HepG2 (cell line): ENCODE data around the gene TNFRSF6B. TPM values are rescaled to one million over a fixed set of nuclear protein-coding genes. Genes with fewer than 3 reads are reported as not detected.
A peak's percentile ranks its signal among the peaks of the same experiment; 100 is the strongest.

Experiments
- BCLAF1 ChIP-seq: fragments of 450-650 bp; IDR thresholded peaks from 2 replicates; pipeline ENCODE4 v1.6.1; 2017; ENCODE audit warnings: mild to moderate bottlenecking
- CCAR2 ChIP-seq: fragments of 200-400 bp; formaldehyde crosslinking; optimal IDR thresholded peaks from 2 replicates; pipeline ENCODE3; 2018; ENCODE audit warnings: low read depth, mild to moderate bottlenecking, low read length, moderate library complexity
- JARID2 ChIP-seq: sonication (generic); formaldehyde crosslinking; IDR thresholded peaks from 2 replicates; pipeline ENCODE4 v1.8.1; 2023; ENCODE audit warnings: missing genetic modification reagents, inconsistent platforms; ENCODE audit not compliant: insufficient replicate concordance
- JUNB ChIP-seq: sonication (generic); formaldehyde crosslinking; IDR thresholded peaks from 2 replicates; pipeline ENCODE4 v1.8.0; 2022; ENCODE audit warnings: missing genetic modification reagents, mild to moderate bottlenecking, borderline replicate concordance
- MIER2 ChIP-seq: IDR thresholded peaks from 2 replicates; pipeline ENCODE4 v1.6.1; 2016; ENCODE audit warnings: missing biosample characterization, missing genetic modification reagents
- NAIF1 ChIP-seq: sonication (generic); formaldehyde crosslinking; IDR thresholded peaks from 2 replicates; pipeline ENCODE4 v1.5.0; 2020; ENCODE audit warnings: mild to moderate bottlenecking, missing genetic modification reagents, borderline replicate concordance
- NCOR1 ChIP-seq: fragments of 200-600 bp; sonication (generic); IDR thresholded peaks from 2 replicates; pipeline ENCODE4 v1.7.0; 2017; ENCODE audit warnings: antibody characterized with exemption, low read length, borderline replicate concordance
- TFDP1 ChIP-seq: IDR thresholded peaks from 2 replicates; pipeline ENCODE4 v1.6.1; 2016; ENCODE audit warnings: missing compliant biosample characterization, missing genetic modification reagents, borderline replicate concordance
- ZBTB37 ChIP-seq: sonication (generic); formaldehyde crosslinking; IDR thresholded peaks from 2 replicates; pipeline ENCODE4 v1.4.0; 2020; ENCODE audit warnings: mild to moderate bottlenecking, missing genetic modification reagents
- ZNF431 ChIP-seq: sonication (generic); formaldehyde crosslinking; IDR thresholded peaks from 2 replicates; pipeline ENCODE4 v1.9.0; 2022; ENCODE audit warnings: missing genetic modification reagents, low read depth, mild to moderate bottlenecking, borderline replicate concordance
- ZNF780A ChIP-seq: sonication (generic); formaldehyde crosslinking; IDR thresholded peaks from 2 replicates; pipeline ENCODE4 v1.8.0; 2022; ENCODE audit warnings: mild to moderate bottlenecking, missing genetic modification reagents, moderate library complexity
- ZNF790 ChIP-seq: sonication (generic); formaldehyde crosslinking; IDR thresholded peaks from 2 replicates; pipeline ENCODE4 v1.8.0; 2022; ENCODE audit warnings: missing genetic modification reagents, mild to moderate bottlenecking, borderline replicate concordance
- polyA plus RNA-seq, 8 experiments: library from polyadenylated mRNA; depleted of rRNA in 3 of 8; stranded (reverse) in 7 of 8; unstranded in 1 of 8; fragments of >200 nt; fragmentation: Illumina TruSeq in 4 of 8; extraction: Trizol in 4 of 8; gene quantifications; 2 replicates each; pipeline versions ENCODE4 v1.2.1 to v1.2.3, GENCODE V29; 2011 to 2016; ENCODE audit warnings: low read depth in 4 of 8, missing spikeins in 1 of 8, mixed read lengths in 1 of 8; ENCODE audit not compliant: insufficient read depth in 1 of 8
- total RNA-seq, 5 experiments: library from RNA; depleted of rRNA; stranded (reverse); fragments of >200 nt; fragmentation: Illumina TruSeq; extraction: Trizol; gene quantifications; 2 replicates each; pipeline ENCODE4 v1.2.3, GENCODE V29; 2016; ENCODE audit warnings: low read depth in 1 of 5
- TF ChIP-seq, protein P1 (sequence below): IDR thresholded peaks from 2 replicates; pipeline ENCODE4 v1.6.1; 2012; ENCODE audit warnings: low read depth, low read length, improper control_type of control experiment
- TF ChIP-seq, protein P2 (sequence below): sonication (generic); formaldehyde crosslinking; IDR thresholded peaks from 2 replicates; pipeline ENCODE4 v1.5.0; 2020; ENCODE audit warnings: mild to moderate bottlenecking, missing genetic modification reagents
- TF ChIP-seq, protein P3 (sequence below): sonication (generic); formaldehyde crosslinking; IDR thresholded peaks from 2 replicates; pipeline ENCODE4 v1.5.1; 2020; ENCODE audit warnings: missing genetic modification reagents, mild to moderate bottlenecking, borderline replicate concordance

TNFRSF6B gene
- total and polyA plus RNA-seq, 2 of the 13 experiments (the other 11 are each of a cell fraction or from before 2014, with no cell fraction given), result 0.24 TPM; not detected in 1

- TF ChIP-seq, protein P1, sequence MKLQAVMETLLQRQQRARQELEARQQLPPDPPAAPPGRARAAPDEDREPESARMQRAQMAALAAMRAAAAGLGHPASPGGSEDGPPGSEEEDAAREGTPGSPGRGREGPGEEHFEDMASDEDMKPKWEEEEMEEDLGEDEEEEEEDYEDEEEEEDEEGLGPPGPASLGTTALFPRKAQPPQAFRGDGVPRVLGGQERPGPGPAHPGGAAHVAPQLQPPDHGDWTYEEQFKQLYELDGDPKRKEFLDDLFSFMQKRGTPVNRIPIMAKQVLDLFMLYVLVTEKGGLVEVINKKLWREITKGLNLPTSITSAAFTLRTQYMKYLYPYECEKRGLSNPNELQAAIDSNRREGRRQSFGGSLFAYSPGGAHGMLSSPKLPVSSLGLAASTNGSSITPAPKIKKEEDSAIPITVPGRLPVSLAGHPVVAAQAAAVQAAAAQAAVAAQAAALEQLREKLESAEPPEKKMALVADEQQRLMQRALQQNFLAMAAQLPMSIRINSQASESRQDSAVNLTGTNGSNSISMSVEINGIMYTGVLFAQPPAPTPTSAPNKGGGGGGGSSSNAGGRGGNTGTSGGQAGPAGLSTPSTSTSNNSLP, result no peak
- TF ChIP-seq NAIF1, result peak; percentile 60; the same call in 1 of the 2 replicates
- TF ChIP-seq BCLAF1, result no peak
- peak; percentile 85; the same call in 1 of the 2 replicates for TF ChIP-seq TFDP1 (CRISPR knock-in tag)
- peak; percentile 99 for TF ChIP-seq ZNF431 (CRISPR knock-in tag)
- TF ChIP-seq ZBTB37, result no peak; the same call in 1 of the 2 replicates
- TF ChIP-seq JARID2 (CRISPR knock-in tag), result peak; percentile 99
- TF ChIP-seq, protein P2, sequence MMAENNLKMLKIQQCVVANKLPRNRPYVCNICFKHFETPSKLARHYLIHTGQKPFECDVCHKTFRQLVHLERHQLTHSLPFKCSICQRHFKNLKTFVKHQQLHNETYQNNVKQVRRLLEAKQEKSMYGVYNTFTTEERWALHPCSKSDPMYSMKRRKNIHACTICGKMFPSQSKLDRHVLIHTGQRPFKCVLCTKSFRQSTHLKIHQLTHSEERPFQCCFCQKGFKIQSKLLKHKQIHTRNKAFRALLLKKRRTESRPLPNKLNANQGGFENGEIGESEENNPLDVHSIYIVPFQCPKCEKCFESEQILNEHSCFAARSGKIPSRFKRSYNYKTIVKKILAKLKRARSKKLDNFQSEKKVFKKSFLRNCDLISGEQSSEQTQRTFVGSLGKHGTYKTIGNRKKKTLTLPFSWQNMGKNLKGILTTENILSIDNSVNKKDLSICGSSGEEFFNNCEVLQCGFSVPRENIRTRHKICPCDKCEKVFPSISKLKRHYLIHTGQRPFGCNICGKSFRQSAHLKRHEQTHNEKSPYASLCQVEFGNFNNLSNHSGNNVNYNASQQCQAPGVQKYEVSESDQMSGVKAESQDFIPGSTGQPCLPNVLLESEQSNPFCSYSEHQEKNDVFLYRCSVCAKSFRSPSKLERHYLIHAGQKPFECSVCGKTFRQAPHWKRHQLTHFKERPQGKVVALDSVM (CRISPR knock-in tag), result peak; percentile 73; the same call in 1 of the 2 replicates
- peak; percentile 76 for TF ChIP-seq JUNB (CRISPR knock-in tag)
- TF ChIP-seq ZNF790 (CRISPR knock-in tag), result peak; percentile 91; the same call in 1 of the 2 replicates
- TF ChIP-seq NCOR1, result no peak
- peak; percentile 99 for TF ChIP-seq MIER2 (CRISPR knock-in tag)
- TF ChIP-seq ZNF780A (CRISPR knock-in tag), result peak; percentile 95; the same call in 1 of the 2 replicates
- TF ChIP-seq, protein P3, sequence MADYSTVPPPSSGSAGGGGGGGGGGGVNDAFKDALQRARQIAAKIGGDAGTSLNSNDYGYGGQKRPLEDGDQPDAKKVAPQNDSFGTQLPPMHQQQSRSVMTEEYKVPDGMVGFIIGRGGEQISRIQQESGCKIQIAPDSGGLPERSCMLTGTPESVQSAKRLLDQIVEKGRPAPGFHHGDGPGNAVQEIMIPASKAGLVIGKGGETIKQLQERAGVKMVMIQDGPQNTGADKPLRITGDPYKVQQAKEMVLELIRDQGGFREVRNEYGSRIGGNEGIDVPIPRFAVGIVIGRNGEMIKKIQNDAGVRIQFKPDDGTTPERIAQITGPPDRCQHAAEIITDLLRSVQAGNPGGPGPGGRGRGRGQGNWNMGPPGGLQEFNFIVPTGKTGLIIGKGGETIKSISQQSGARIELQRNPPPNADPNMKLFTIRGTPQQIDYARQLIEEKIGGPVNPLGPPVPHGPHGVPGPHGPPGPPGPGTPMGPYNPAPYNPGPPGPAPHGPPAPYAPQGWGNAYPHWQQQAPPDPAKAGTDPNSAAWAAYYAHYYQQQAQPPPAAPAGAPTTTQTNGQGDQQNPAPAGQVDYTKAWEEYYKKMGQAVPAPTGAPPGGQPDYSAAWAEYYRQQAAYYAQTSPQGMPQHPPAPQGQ (CRISPR knock-in tag), result no peak
- no peak for TF ChIP-seq CCAR2
Observed at GRCh38 chr20:63653041-63653973, 43.1 kb upstream of the TNFRSF6B start, which contains the start of gene STMN3 (continued).
